HG03520 (cell line): ENCODE data around the gene CD58.

Experiments used
- ATAC-seq: cut with Tn5 transposase; IDR thresholded peaks from one replicate; pipeline ENCODE4 v1.9.1; 2021; ENCODE audit warnings: mild to moderate bottlenecking, moderate library complexity; ENCODE audit not compliant: unreplicated experiment

The CD58 gene

GRCh38 chr1:116494745-116495144 lies 76.1 kb downstream of the CD58 start:
- no peak for ATAC-seq

GRCh38 chr1:116494353-116494692 lies 76.5 kb downstream of the CD58 start:
- ATAC-seq: no peak

GRCh38 chr1:116493484-116494352 lies 77.1 kb downstream of the CD58 start:
- ATAC-seq: no peak

GRCh38 chr1:116493036-116493435 lies 77.8 kb downstream of the CD58 start:
- no peak for ATAC-seq

GRCh38 chr1:116492358-116492811 lies 78.4 kb downstream of the CD58 start:
- ATAC-seq: no peak

- no peak for ATAC-seq
Observed at GRCh38 chr1:116491700-116492357, 79.0 kb downstream of the CD58 start.

- no peak for ATAC-seq
Observed at GRCh38 chr1:116490588-116490987, 80.2 kb downstream of the CD58 start.

GRCh38 chr1:116489231-116489697 lies 81.6 kb downstream of the CD58 start:
- ATAC-seq: no peak

- ATAC-seq: no peak
Observed at GRCh38 chr1:116488071-116488470, 82.8 kb downstream of the CD58 start.

- ATAC-seq: no peak
Observed at GRCh38 chr1:116487583-116487982, 83.2 kb downstream of the CD58 start.

- ATAC-seq: no peak
Observed at GRCh38 chr1:116487031-116487430, 83.8 kb downstream of the CD58 start.

GRCh38 chr1:116486424-116486823 lies 84.4 kb downstream of the CD58 start:
- no peak for ATAC-seq

GRCh38 chr1:116485976-116486375 lies 84.8 kb downstream of the CD58 start:
- ATAC-seq: no peak

GRCh38 chr1:116485071-116485735 lies 85.6 kb downstream of the CD58 start:
- peak; percentile 86 for ATAC-seq

GRCh38 chr1:116483481-116484309 lies 87.1 kb downstream of the CD58 start:
- ATAC-seq: no peak

- ATAC-seq: no peak
Observed at GRCh38 chr1:116482490-116482889, 88.3 kb downstream of the CD58 start.

GRCh38 chr1:116481934-116482333 lies 88.9 kb downstream of the CD58 start:
- ATAC-seq: no peak

GRCh38 chr1:116478621-116479020 lies 92.2 kb downstream of the CD58 start:
- ATAC-seq: no peak

- no peak for ATAC-seq
Observed at GRCh38 chr1:116477429-116477828, 93.4 kb downstream of the CD58 start.

GRCh38 chr1:116476321-116476720 lies 94.5 kb downstream of the CD58 start:
- no peak for ATAC-seq

GRCh38 chr1:116475850-116476218 lies 95.0 kb downstream of the CD58 start:
- no peak for ATAC-seq
